Measurements from ENCODE around the gene LTN1.
"Not testable (repeated sequence)": the region's sequence is repeated elsewhere in the genome, so short reads cannot be mapped to it uniquely, and the experiment has no call there.

LTN1 gene

GRCh38 chr21:28986677-28987076 lies 6.0 kb downstream of the LTN1 start:
- DNase-seq = no peak

DNA sequence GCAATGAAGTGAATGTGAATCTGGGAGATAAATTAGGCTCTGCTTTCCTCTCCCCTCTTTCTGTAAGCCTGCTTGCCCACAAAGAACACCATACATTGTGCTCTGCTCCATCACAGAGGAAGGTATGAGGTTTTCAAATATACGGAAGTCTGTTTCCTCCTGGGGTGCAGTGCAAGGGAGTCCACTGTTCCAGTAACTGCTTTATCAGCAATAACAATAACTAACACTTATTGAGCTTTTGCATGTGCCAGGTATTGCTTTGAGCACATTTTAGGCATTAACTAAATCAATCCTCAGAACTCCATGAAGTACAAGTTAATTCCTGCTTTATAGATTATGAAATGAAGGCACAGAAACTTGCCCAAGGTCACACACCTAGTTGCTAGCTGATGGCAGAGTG lies 10.0 kb downstream of the LTN1 start:
- no peak for DNase-seq

- no peak for DNase-seq
Observed at GRCh38 chr21:28979092-28979491, 13.6 kb downstream of the LTN1 start.

DNA sequence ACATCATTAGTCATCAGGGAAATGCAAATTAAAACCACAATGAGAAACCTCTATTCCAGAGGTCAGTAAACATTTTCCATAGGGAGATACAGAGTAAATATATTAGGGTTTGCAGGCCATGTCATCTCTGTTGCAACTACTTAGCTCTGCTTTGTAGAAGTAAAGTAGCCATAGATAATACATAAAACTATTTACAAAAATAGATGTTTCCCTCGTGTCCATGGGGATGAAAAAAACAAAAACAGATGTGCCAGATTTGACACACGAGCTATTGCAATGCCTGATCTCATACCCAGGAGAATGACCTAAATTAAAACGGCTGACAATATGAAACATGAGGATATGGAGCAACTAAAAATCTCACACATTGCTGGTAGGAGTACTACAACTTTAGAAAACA lies 17.3 kb downstream of the LTN1 start:
- no peak for DNase-seq

DNA sequence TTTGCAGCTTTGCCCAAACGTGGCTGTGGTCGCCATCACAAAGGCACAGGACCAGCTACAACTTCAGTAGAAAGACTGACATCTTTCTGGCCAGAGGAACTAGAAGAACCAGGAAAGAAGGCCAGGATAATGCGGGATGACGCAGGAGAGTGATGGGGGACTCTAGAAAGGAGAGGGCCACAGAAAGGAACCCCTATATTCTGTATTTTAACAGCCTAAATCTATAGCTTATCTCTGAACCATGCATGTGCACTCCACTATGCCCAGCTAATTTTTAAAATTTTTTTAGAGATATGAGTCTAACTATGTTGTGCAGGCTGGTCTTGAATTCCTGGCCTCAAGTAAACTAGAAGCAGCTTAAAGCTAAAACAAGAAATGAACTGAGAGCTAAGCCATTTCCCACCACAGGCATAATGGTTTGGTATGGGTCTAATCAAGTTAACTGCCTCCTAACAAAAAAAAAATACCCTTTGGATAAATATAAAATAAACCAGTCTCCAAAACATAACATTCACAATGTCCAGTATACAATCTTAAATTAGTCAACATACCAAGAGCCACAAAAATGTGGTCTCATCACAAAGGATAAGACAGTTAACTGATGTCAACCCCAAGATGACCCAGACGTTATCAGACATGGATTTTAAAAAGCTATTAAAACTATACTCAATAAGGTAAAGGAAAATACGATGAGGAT lies 18.0 kb downstream of the LTN1 start:
- no peak for DNase-seq

- no peak for DNase-seq
Observed at GRCh38 chr21:28972398-28972797, 20.3 kb downstream of the LTN1 start.

- DNase-seq = no peak
Observed at GRCh38 chr21:28971171-28971570, 21.5 kb downstream of the LTN1 start.

- no peak for DNase-seq
Observed at GRCh38 chr21:28963831-28964230, 28.8 kb downstream of the LTN1 start.

GRCh38 chr21:28962465-28962864 lies 30.2 kb downstream of the LTN1 start:
- DNase-seq = no peak

DNA sequence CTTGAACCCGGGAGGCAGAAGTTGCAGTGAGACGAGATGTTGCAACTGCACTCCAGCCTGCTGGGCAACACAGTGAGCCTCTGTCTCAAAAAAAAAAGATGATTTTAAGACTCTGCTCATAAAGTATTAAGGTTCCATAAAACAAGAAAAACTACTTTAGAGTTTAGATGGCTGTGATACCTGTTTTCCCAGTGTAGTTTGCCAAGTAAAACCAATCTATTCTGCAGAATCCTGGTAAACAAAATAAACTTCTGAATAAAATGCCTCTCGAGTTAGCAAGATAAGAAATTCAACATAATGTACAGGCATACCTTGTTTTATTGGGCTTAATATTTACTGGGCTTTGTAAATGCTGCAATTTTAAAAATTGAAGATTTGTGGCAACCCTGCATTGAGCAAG lies 30.8 kb downstream of the LTN1 start:
- no peak for DNase-seq

DNA sequence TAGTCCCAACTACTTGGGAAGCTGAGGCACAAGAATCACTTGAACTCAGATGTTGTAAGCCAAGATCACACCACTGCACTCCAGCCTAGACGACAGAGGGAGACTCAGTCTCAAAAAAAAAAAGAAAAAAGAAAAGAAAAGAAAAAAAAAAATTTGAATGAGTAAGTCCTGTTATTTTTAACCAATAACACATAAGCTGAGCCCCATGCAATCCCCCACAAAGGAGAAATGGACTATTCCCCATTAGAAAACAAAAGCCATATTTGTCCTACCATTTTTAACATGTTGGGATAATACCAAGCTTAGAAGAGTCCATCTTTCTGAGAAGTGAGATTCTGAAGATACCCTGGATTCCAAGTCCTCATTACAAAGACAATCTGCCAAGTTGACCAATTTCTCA lies 32.4 kb downstream of the LTN1 start:
- DNase-seq = no peak

DNA sequence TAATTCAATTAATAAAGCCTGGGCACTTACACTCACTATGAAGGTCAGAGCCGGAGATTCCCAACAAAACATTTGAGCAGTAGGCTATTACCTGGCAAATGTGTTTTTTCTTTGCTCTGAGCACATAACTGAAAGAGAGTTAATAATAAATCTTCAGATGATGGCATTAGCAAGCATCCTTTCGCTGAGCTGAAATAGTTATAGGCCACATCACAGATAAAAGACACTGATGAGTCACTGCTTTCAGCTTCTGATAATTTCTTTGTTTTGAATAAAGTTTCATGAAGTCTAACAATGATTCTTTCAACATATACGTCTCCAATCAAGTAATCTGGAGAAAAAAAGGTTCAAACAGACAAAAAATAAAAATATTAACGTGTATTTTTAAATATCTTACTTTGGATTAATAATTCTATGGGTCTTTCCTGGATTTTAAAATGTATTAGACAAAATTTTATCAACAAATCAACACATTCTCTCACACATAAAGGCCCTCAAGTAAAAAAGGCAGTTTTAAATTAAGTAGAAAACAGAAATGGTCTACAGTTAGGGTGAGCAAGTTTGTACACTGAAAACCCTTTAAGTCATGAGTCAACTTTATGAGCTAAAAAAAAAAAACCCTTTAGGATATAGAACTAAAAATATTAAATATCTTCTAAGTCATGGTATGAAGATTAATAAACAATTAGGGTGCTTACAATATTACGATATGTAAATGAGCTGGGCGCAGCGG lies 33.1 kb downstream of the LTN1 start:
- no peak for DNase-seq

- DNase-seq = no peak
Observed at GRCh38 chr21:28953247-28953646, 39.4 kb downstream of the LTN1 start.

- no peak for DNase-seq
Observed at GRCh38 chr21:28952686-28953085, 40.0 kb downstream of the LTN1 start.

DNA sequence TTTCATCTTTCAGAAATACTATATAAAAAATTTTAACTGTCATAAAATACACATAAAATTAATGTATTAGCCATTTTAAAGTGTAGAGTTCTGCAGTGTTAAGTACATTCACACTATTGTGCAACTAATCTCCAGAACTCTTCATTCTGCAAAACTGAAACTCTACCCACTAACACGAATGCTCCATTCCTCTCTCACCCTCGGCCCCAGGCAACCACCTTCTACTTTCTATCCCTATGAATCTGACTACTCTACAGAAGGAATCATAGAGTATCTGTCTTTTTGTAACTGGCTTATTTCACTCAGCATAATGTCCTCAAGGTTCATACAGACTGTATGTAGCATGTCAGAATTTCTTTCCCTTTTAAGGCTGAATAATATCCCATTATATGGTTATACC lies 43.4 kb downstream of the LTN1 start:
- DNase-seq = no peak

DNA sequence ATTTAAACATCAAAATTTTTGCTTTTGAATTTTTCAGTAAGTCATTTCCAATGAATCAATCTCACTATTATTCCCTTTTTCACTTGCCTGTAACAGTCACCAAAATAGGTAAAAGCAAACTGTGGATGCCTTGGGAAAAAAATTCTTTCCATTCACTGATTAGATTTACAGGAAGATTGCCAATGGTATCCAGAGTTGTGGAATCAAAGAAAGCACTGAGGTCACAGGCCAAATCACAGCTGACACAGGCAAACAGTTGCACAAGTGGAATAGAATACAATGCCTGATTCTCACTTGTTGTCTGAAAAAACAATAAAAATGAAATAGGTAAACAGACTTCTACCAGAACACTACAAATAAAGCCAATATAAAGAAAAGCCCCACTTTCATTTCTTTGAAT lies 48.4 kb downstream of the LTN1 start:
- no peak for DNase-seq

DNA sequence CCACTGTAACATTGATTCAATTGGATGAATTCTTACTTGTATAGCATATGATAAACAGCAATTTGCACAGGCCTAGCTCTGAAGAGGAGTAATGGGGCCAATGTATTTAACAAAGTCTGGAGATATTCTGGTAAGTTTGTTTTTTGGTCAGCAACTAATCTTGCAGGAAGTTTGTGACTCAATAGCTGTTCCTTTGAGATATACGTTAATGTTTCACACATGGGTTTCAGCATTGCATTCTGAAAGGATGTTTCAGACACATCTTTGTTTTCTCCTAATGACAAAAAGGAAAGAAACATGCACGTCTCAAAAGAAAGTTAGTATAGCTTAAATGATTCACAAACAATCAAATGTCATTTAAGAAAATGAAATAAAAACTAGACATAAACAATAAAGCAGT lies 49.0 kb downstream of the LTN1 start:
- DNase-seq = no peak

DNA sequence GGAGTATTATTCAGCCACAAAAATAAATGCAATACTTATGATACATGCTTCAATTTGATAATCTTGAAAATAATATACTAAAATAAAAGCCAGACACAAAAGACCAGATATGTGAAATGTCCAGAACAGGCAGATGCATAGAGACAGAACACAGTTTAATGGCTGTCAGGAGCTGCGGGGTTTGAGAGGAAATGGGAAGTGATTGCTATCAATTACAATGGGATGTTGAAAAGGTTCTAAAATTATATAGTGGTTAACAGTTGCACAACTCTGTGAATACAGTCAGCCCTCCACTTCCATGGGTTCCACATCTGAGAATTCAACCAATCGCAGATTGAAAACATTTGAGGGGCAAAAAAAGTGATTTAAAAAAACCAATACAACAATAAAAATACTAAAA lies 54.0 kb downstream of the LTN1 start:
- no peak for DNase-seq

GRCh38 chr21:28937737-28938136 lies 54.9 kb downstream of the LTN1 start:
- DNase-seq = no peak

- DNase-seq = no peak
Observed at GRCh38 chr21:28936721-28937120, 56.0 kb downstream of the LTN1 start.

DNA sequence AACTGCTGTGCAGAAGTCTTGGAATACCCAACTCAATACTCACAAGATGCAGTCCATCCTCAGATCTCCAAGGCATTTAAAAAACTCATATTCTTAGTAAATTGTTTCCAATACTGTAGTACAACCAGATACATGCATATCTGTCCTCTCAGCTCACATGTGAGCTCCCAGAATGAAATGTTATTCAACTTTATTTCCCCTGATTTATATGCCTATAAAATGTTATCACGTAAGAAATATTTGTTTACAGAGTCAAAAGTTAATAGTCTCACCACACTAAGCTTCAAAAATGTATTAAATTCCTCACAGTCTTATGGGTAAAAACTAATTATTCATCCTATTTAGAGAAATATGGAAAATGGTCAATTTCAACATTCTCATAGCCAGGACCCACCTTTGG lies 56.6 kb downstream of the LTN1 start:
- DNase-seq = no peak

DNA sequence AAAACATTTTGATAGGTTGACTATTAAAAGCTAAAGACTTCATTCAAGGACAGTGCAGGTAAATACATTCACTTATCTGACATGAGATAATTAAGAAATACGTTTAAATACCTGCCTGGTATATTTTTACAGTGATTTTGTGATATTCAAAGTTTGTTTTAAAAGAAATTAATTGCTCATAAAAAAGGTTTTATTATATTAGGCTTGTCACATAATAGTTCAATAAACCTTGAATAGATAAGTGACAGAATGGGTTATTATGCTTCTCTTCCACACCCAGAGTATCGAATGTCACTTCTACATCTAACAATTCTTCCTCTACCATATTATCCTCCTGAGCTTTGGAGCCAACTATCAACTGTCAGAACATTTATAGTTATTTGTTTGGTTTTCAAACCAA lies 60.0 kb downstream of the LTN1 start:
- no peak for DNase-seq

DNA sequence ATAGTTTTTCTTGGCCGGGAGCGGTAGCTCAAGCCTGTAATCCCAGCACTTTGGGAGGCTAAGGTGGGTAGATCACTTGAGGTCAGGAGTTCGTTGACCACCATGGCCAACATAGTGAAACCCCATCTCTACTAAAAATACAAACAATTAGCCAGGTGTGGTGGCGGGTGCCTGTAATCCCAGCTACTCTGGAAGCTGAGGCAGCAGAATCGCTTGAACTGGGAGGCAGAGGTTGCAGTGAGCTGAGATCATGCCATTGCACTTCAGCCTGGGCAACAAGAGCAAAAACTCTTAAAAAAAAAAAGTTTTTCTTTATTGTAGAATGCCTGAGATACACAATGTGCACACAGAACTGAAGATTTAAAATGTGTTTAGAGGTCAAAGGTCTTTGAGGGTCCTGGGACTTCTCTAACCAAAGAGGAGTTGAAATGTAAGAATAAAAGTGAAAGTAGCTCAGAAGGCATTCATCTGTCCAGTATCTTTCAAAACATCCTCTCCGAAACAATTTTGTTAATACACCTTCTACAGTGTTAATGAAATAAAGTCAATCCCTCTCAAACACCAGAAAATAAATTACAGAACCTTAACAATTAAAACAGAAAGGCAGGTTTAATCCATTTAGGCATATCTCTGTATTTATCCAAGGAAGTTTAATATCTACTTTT lies 60.8 kb downstream of the LTN1 start:
- not testable (repeated sequence) for DNase-seq
